Smooth muscle cell (in vitro differentiated cells): ENCODE data around the gene DNAJC4. TPM values are rescaled to one million over a fixed set of nuclear protein-coding genes. Genes with fewer than 3 reads are reported as not detected.

ENCODE experiments used
- DNase-seq: peaks from one replicate; lab custom pipeline; 2025; ENCODE audit not compliant: unreplicated experiment; lab: John Stamatoyannopoulos, UW
- H2AFZ ChIP-seq: fragments of 200-600 bp; sonication (generic); 2 replicates; pipeline ENCODE4 v1.6.0; 2016; ENCODE audit warnings: antibody characterized with exemption, low read depth, mild to moderate bottlenecking
- H3F3A ChIP-seq: fragments of 200-600 bp; sonication (generic); 2 replicates; pipeline ENCODE4 v1.6.0; 2017; ENCODE audit warnings: antibody characterized with exemption, low read depth
- H3K27ac ChIP-seq: fragments of 200-600 bp; sonication (generic); 2 replicates; pipeline ENCODE4 v1.5.1; 2016; ENCODE audit warnings: low read depth, mild to moderate bottlenecking
- H3K27me3 ChIP-seq: fragments of 200-600 bp; sonication (generic); 2 replicates; pipeline ENCODE4 v1.6.1; 2016; ENCODE audit warnings: low read depth, mild to moderate bottlenecking
- H3K36me3 ChIP-seq: fragments of 200-600 bp; sonication (generic); 2 replicates; pipeline ENCODE4 v1.5.1; 2016; ENCODE audit warnings: low read depth
- H3K4me1 ChIP-seq: fragments of 200-600 bp; sonication (generic); 2 replicates; pipeline ENCODE4 v1.5.1; 2016; ENCODE audit warnings: low read depth
- H3K4me2 ChIP-seq: fragments of 200-600 bp; sonication (generic); 2 replicates; pipeline ENCODE4 v1.6.0; 2016; ENCODE audit warnings: mild to moderate bottlenecking
- H3K4me3 ChIP-seq: fragments of 200-600 bp; sonication (generic); 2 replicates; pipeline ENCODE4 v1.5.1; 2016; ENCODE audit warnings: mild to moderate bottlenecking
- H3K79me2 ChIP-seq: fragments of 200-600 bp; sonication (generic); 2 replicates; pipeline ENCODE4 v1.6.0; 2016; ENCODE audit warnings: low read depth, mild to moderate bottlenecking
- H3K9ac ChIP-seq: fragments of 200-600 bp; sonication (generic); 2 replicates; pipeline ENCODE4 v1.6.0; 2016; ENCODE audit warnings: low read depth
- H3K9me3 ChIP-seq: fragments of 200-600 bp; sonication (generic); replicated peaks from 2 replicates; pipeline ENCODE4 v1.5.1; 2016; ENCODE audit warnings: low read depth
- H4K20me1 ChIP-seq: fragments of 200-600 bp; sonication (generic); 2 replicates; pipeline ENCODE4 v1.6.0; 2016; ENCODE audit warnings: low read depth
- CTCF ChIP-seq: fragments of 200-600 bp; sonication (generic); IDR thresholded peaks from 2 replicates; pipeline ENCODE4 v1.5.1; 2017; ENCODE audit warnings: borderline replicate concordance, mild to moderate bottlenecking, antibody characterized with exemption; ENCODE audit not compliant: insufficient read depth, poor library complexity, severe bottlenecking
- WGBS: methylation state at CpG from one replicate; pipeline ENCODE4 v1.1.7; 2016; ENCODE audit warnings: low lambda C conversion rate; 5-methylcytosine and 5-hydroxymethylcytosine counted together
- polyA plus RNA-seq: library from polyadenylated mRNA; unstranded; fragments of >200 nt; fragmentation: Nextera tagmentation; extraction: Ambion mirVana; gene quantifications from 2 replicates; pipeline ENCODE4 v1.2.1, GENCODE V29; 2016
- total RNA-seq: library from RNA; depleted of rRNA; stranded (reverse); fragments of >200 nt; gene quantifications from 2 replicates; pipeline ENCODE4 v1.2.3, GENCODE V29; 2014

The DNAJC4 gene
- total and polyA plus RNA-seq, 2 experiments from 2014 or later = 14.5 to 78.5 TPM

- Histone ChIP-seq H3K4me1 (peaks cover 7% of the 10 kb centered on the region), H3K27me3 (no peaks in the 10 kb centered on the region), H3K9ac (no peak overlapping the region), H3K27ac (peak overlapping the region; percentile 62), H3K4me3 (no peak overlapping the region), H2AFZ (no peak overlapping the region), H3F3A (peaks cover 7% of the 10 kb centered on the region), H3K4me2 (no peak overlapping the region), H3K9me3 (no peaks in the 10 kb centered on the region), H3K36me3 (no peaks in the 10 kb centered on the region), H3K79me2 (peaks cover 15% of the 10 kb centered on the region), H4K20me1 (peaks cover 27% of the 10 kb centered on the region)
- 1% methylated on average over 46 of the region's 48 CpGs for WGBS
- no peak for DNase-seq
- TF ChIP-seq CTCF = no peak
Observed at GRCh38 chr11:64186492-64187165, 43.7 kb upstream of the DNAJC4 start.

GRCh38 chr11:64192434-64192833 lies 37.9 kb upstream of the DNAJC4 start:
- 74% methylated on average over 5 of the region's 5 CpGs for WGBS
- H3K9me3 ChIP-seq = no peaks in the 10 kb centered on the region
- H3K9ac ChIP-seq = no peak overlapping the region
- no peaks in the 10 kb centered on the region for H3K27me3 ChIP-seq
- H3K4me1 ChIP-seq = no peaks in the 10 kb centered on the region
- no peak overlapping the region for H3K27ac ChIP-seq
- TF ChIP-seq CTCF = no peak
- no peak overlapping the region for H3K4me3 ChIP-seq
- no peak overlapping the region for H3K4me2 ChIP-seq
- no peak for DNase-seq
- peaks cover 4% of the 10 kb centered on the region for H3F3A ChIP-seq
- no peak overlapping the region for H2AFZ ChIP-seq
- H3K36me3 ChIP-seq = peaks cover 25% of the 10 kb centered on the region
- H3K79me2 ChIP-seq = peaks cover 12% of the 10 kb centered on the region
- H4K20me1 ChIP-seq = peaks cover 71% of the 10 kb centered on the region

- Histone ChIP-seq H4K20me1 (peaks cover 47% of the 10 kb centered on the region), H2AFZ (no peak overlapping the region), H3K4me2 (no peak overlapping the region), H3K9me3 (no peaks in the 10 kb centered on the region), H3K36me3 (peaks cover 34% of the 10 kb centered on the region), H3K4me3 (no peak overlapping the region), H3K27ac (no peak overlapping the region), H3K4me1 (no peaks in the 10 kb centered on the region), H3K9ac (no peak overlapping the region), H3K27me3 (no peaks in the 10 kb centered on the region), H3K79me2 (peaks cover 12% of the 10 kb centered on the region), H3F3A (no peaks in the 10 kb centered on the region)
- TF ChIP-seq CTCF = no peak
- no peak for DNase-seq
- WGBS = 59% methylated on average over 9 of the region's 9 CpGs
Observed at GRCh38 chr11:64196626-64197025, 33.7 kb upstream of the DNAJC4 start.

GRCh38 chr11:64198511-64198910 lies 31.8 kb upstream of the DNAJC4 start:
- H4K20me1 ChIP-seq = peaks cover 33% of the 10 kb centered on the region
- no peaks in the 10 kb centered on the region for H3K27me3 ChIP-seq
- no peak for DNase-seq
- H3F3A ChIP-seq = no peaks in the 10 kb centered on the region
- no peak overlapping the region for H3K4me2 ChIP-seq
- no peaks in the 10 kb centered on the region for H3K4me1 ChIP-seq
- no peak overlapping the region for H2AFZ ChIP-seq
- WGBS = 95% methylated on average over 2 of the region's 2 CpGs
- H3K9me3 ChIP-seq = no peaks in the 10 kb centered on the region
- H3K36me3 ChIP-seq = peaks cover 38% of the 10 kb centered on the region
- no peak overlapping the region for H3K27ac ChIP-seq
- TF ChIP-seq CTCF = no peak
- no peak overlapping the region for H3K9ac ChIP-seq
- H3K79me2 ChIP-seq = peaks cover 5% of the 10 kb centered on the region
- no peak overlapping the region for H3K4me3 ChIP-seq
